HG02571 (cell line): ENCODE results near the gene ZYG11A.

ENCODE experiments used
- ATAC-seq: cut with Tn5 transposase; IDR thresholded peaks from one replicate; pipeline ENCODE4 v1.9.1; 2021; ENCODE audit warnings: mild to moderate bottlenecking, moderate library complexity; ENCODE audit not compliant: unreplicated experiment

ZYG11A gene

DNA sequence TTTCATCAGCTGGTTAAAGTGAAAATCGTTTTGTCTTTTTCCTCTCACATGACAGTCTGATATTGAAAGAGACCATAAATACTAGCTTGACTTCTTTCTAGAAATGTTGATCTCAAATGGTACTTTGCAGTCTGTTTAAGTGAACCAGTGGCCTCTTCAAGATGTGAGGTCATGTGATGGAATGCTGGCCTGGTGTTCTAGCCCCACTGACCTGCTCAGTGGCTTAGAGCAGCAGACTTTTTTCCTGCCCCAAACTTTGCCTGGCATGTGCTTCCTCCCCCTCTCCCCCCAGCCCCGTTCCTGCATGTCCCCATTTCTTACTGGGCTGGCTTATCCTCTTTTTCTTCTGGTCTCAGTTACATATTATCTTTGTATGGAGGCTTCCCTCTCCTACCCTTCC, 34.3 kb downstream of the ZYG11A start:
- no peak for ATAC-seq

DNA sequence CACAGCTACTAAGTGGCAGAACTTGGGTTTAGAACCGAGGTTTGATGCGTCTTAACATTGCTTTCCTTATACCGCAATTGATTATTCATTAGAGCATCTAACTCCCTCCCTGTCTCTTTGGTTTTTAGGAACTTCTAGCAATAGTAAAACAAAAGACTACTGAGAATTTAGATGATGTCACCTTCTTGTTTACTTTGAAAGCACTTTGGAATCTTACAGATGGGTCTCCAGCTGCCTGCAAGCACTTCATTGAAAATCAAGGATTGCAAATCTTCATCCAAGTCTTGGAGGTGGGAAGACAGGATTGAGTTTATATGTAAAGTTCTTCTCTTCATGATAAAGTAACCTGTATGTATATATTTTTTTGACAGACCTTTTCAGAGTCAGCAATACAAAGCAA, 35.0 kb downstream of the ZYG11A start:
- ATAC-seq, result no peak

DNA sequence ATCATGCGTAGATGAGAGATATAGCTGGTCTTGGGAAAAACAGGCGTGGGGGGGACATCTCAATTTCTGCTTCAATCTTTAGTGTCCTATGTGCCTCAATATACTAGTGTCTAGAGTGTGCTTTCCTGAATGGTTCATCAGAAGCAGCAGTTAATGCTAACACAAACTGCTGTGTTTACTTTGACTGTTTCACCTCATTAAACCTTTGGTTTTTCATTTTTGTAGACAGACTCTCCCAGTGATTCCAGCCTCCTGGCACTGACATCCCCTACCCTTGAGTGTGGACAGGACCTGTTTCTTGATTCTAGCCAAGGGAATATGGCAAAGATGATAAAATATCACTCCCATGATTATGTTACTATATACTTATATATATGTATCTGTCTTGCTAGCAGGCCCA, 37.6 kb downstream of the ZYG11A start:
- ATAC-seq, result no peak

DNA sequence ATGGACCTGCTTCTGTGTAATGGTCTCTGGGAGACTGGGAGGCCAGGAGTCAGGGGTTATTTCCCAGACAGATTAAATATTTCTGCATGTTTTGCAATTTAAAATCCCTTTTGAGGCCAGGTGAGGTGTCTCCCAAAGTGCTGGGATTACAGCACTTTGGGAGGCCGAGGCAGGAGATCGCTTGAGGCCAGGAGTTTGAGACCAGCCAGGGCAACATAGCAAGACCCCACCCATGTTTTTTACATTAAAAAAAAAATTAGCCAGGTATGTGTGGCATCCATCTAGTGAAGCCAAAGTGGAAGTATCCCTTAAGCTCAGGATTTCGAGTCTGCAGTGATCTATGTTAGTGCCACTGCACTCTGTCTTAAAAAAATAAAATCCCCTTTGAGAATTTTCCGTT, 44.9 kb downstream of the ZYG11A start:
- ATAC-seq, result no peak

DNA sequence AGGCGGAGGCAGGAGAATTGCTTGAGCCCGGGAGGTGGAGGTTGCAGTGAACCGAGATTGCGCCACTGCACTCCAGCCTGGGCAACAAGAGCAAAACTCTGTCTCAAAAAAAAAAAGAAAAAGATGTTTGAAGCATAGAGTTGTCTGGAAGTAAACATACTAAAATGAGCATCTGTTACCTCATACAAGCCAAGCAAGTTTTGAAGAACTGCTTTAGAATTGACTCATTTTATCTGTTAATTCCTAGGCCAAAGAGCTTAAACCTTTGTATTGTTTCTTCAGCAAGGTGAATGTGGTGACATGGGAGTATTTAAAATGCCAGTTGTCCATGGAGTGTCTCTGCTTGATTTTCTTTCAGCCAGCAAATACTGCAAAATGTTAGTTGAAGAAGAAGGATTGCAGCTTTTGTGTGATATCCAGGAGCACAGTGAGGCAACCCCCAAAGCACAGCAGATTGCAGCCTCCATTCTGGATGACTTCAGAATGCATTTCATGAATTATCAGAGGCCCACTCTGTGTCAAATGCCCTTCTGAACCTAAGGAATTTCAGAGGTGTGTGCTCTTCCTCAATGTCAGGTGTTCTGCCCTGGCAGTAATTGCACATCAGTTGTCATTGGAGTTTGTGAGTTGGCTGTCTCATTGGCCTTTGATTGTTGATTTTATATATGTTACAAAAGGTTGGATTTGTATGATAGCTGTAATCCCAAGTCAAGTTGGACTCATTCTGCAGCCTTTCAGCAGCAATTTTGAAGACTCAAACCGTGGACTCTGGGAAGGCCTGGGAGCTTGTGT, 50.1 kb downstream of the ZYG11A start:
- no peak for ATAC-seq

DNA sequence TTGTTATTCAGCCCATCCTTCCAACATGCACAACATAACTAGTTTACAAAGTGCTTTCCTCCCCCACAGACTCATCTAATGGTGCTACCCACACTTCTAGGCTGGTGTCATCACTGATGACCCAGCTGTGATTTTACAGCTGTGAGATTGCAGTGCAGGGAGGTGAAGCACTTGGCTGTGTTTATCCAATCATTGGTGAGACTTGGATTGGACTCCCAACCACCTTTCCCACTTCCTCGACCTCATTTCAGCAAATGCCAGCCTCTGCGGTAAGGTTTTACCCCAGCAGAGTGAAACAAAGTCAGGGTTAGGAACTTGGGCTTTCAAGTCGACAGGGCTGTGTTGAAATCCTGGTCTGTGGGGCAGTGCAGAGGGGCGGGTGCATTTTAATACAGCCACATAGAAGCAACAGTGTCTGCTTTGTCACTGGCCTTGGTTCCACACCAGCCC, 56.9 kb downstream of the ZYG11A start:
- no peak for ATAC-seq

DNA sequence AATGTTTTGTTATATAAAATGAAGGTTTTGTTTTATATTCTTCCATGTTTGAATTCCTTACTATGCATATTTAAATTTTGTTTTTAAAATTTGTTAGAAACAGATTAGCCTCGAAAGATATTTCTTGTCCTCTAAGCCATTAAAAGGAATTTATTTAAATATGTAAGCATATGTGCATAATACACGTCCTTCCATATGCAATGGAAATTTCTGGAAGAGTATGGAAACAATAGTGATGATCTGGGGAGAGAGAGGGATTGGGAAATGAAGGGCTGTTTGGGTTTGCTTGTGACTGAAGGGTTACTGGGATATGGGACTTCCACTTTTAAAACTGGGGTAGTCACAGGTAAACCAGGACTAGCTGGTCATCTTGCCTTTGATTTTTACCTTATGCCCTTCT, 57.8 kb downstream of the ZYG11A start:
- ATAC-seq, result no peak

DNA sequence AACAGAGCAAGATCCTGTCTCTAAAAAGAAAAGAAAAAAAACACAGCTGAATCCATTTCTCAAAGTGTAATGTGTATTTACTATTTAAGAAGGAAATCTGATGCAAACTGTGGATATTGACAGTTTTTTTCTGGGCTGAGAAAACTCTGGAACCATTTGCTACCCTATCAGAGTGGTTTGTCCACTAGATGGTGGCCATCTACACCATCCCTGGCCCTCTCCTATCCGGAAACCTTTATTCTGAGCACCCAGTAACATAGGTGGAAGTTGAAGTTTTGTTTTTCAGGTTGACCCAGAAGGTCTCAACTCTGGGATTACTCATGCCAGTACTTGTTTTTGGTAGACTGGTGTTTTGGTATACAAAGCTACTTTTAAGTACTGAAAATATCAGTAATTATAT, 58.8 kb downstream of the ZYG11A start:
- no peak for ATAC-seq

DNA sequence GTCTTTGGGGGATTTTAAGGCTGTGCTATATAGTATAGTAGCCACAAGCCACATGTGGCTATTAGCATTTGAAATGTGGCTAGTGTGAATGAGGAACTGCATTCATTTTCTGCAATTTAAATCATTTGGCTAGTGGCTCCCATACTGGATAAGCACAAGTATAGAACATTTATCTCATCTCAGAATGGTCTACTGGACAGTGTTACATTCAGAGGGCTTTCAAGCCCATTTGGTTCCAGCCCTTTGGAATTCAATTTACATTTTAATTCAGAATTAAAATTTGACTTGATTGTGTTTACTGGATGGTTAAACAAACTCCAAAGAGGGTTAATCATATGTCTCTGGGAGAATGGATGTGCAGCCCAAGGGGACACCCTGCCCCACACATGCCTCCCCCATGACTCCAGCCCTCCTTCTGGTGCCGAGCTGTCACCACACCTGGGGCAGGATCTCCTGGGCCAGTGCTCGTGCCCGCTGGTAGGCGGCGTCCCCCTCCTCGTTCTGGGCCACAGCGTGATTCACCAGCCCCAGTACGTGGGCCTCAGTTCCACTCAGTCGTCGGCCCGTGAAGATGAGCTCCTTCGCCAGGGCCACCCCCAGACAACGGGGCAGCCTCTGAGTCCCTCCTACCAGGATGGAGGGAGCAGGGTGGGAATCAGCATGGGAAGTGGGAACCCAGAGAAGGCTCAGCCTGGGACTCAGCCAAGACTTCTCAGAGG, 61.8 kb downstream of the ZYG11A start:
- ATAC-seq, result no peak

DNA sequence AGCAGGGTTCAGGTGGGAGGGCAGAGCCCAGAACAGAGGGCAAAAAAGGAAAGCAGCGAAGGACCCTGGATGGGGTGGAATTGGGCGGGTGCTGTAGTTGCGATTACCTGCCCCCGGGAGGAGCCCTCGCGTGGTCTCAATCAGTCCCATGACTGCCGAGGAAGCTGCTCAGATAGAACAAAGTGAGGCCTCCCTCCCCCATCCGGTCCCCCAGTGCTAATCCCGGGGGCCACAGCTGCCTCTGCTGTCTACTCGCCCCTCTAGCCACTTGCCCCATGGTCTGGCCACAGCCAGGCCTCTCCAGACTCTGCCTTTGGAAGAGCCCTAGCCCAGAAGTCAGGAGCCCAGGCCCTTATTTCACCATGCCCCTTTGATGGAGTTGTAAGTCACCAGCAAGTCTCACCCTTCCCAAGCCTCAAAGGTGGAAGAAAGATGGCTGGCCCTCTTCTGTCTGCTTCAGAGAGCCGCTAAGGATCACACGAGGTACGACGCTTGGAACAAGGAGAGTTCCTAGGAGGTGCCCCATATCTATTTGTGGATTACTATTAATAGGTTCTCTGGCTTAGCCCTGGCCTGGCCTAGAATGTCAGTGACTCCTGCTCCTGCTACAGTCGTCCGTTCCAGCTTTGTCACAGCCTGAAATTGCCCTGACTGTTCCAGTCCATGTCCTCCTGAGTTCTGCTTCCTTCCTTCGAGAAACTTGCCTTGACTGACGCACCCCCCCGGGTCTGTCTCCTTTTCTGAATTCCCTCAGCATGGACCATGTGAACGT, 62.6 kb downstream of the ZYG11A start:
- no peak for ATAC-seq

DNA sequence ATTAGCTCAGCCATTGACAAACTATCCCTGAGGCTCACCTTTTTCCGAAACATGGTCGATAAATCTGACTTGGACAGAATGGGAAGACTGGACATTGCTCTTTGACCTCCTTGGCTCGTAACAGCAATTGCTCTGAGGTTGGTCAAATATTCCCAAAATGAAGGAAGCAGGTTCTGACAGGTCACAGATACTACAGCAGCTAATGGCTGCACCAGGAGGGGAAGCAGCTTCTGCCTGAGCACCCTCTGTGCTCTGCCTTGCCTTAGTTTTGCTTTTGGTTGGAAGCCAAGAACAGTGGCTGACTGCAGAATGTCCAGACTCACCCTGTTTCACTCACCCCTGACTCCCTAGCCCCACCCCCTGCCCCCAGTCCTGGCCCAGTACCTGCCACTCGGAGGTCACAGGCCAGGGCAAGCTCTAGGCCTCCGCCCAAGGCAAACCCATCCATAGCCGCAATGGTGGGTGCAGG, 63.6 kb downstream of the ZYG11A start:
- ATAC-seq, result no peak

DNA sequence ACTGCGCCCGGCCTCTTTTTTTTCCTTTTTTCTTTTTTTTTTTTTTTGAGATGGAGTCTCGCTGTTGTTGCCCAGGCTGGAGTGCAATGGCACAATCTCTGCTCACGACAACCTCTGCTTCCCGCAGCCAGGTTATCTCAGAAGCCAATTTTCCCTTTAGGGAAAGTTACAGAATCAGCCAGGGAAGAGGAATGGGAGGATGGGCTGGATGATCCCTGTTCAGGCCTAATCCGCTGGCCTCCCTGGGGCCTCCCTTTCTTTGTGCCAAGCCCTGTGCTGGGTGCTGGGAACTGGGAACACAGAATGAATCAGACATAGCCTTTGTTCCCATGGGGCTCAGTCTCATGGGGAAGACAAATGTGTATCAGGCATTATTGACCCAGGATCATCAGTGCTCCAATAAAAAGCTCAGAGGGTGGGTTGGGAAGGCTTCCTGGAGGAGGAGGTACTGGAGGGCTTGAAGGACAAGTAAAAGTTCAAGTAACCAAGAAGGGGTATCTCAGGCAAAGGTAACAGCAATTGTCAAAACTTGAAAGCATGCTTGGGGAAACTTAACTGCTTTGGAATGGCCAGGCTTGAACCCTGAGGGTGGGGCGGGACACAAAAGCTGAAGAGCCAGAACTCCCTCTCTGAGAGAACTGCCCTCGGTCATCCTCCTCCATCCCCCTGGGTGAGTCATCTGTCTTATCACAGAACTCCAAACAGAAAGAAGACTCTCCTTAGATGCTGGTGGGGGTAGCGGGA, 64.7 kb downstream of the ZYG11A start:
- ATAC-seq, result no peak

DNA sequence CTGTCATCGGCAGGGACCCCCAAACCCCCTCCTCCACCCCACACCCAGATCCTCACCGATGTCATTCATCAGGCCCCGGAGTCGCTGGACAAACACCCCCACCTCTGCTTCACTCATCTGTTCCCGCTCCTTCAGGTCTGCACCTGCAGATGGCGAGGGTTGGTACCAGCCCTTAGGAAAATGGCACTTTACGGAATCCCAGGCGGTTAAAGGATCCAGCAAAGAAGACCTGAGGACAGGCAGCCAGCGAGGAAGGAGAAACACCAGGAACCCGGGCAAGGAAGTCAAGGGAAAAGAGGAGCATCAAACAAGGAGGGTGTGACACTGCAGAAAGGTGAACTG, 65.2 kb downstream of the ZYG11A start:
- no peak for ATAC-seq

DNA sequence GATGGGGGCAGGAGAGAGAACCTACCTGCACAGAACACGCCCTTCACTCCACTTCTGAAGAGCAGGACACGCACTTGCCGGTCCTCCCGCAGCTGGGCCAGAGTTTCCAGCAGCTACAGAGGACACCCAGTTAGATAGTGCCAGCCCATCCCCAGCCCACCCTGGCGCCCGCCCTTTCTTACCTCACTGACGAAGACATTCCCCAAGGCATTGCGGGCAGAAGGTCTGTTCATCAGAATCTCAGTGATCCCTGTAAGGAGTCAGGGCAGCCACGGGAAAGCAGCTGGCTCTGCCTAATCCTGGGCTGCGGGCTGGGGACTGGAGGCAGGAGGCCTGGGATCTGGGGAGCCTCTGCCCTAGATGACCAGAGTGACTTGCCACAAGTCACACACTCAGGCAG, 69.0 kb downstream of the ZYG11A start:
- ATAC-seq, result no peak

DNA sequence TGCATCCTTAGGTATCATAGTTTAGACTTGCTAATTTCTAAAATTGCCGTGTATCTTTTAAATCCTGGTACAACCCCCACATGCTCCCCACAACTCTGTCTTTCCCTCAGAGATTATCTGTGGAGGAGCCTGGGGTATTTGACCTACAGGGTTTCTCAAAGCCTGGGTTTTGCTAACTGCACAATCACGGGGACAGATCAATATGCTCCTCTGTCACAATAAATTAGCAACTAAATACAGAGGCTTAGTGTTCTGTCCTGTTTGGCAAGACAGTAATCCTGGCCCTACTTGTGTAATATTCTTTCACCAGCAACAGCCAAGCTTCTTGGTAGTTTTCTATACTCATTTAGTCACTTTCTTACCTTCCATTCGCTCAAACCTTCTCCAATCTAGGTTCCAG, 70.5 kb downstream of the ZYG11A start:
- no peak for ATAC-seq

DNA sequence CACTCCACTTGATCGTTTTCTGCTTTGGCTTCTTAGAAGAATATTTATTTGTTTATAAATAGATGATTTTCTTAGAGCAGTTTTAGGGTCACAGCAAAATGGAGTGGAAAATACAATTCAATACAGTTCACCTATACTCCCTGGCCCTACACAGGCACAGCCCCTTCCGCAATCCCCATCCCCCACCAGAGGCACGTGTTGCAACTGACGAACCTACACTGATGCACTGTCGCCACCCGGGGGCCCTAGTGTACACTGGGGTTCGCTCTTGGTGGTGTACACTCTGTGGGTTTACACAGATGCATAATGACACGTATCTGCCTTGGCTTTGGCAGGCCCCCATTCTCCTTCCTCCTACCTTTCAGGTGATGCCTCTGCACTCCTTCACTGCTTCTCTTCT, 71.0 kb downstream of the ZYG11A start:
- ATAC-seq, result no peak

DNA sequence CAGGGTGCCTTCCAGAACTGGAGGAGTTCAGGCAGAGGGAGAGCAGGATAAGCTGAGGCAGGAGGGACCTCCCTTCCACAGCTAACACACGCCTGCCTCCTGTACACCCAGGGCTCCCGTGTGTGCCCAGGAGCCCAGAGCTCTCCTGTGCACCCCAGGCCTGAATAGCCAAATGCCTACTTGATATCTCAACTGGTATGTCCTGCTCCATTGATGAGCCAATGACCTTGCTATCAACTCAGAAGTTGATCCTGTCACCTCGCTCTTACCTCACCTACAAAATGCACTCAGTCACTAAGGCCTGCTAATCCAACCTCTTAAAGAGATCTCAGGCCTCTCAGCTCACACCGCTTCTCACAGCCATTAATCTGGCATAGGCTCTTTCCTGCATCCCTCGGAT, 71.9 kb downstream of the ZYG11A start:
- no peak for ATAC-seq

DNA sequence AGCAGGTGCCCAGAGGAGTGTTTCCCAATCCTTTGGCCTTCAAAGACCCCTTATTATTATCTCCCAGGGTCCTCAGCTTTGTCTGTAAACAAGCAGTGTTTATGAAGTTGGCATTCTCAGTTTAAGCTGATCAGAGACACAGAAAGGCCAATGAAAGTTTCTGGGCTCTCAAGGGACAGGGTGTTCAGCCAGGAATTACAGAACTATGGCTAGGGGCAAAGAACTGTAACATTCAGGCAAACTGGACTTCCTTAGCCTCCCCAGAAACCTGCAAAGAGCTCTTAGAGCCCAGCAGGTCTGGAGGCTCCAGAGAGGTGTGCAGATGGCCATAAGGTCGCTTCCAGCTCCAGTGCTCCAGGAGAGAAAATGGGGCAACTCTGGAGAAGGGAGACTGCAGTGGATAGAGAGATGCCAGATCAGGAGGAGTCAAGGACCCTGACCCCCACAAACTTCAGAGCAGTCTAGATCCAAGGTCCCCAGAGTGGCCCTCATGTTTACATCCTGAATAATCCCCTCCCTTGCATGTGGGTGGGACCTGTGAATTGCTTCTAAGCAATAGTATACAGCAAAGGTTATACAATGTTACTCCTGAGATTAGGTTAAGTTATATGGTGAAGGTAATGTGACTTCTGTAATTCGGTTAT, 72.8 kb downstream of the ZYG11A start:
- no peak for ATAC-seq

DNA sequence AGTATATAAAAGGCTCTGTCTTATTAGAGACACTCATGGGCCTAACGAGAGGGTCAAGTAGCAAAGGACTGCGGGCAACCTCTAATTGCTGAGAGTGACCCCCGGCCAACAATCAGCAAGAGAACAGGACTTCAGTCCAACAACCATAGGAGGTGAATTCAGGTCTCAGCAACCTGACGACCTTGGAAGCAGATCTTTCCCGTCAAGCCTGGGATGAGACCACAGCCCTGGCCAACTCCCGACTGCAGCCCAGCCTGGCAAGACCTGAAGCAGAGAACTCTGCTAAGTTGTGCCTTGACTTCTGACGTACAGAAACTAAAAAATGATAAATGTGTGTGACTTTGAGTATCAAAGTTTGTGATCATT, 73.3 kb downstream of the ZYG11A start:
- no peak for ATAC-seq

DNA sequence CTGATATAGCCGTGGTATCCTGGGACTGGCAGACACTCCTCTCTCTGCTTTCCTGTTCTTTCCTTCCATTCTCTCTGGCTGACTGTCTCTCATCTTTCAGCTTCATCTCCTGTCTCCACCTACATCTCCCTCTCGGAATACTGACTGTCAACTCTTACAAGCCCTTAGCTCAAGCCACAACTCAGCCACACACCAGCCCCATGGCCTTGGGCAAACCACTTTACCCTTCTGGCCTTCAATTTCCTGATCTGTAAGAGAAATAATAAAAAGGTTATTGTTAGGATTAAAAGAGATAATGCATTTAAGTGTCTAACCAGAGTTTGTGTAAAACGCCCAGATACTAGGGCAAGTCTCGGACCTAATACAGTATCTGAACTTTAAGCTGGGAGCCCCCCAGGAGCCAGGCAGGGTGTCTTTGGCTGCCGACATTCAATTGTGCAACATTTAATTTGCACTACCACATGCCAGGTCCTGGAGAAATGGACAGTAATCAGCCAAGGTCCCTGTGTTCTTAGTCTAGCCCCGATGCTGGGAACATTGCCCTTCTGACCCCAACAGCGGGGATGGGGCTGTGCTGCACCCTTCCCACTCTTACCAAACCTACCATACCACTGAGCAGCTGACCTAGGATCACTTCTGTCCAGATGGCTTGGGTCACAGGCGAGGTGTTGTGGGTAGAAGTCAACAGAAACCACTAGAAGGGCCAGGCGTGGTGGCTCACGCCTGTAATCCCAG, 73.8 kb downstream of the ZYG11A start:
- no peak for ATAC-seq
